ENCODE data around the gene NPC1. TPM values are rescaled to one million over a fixed set of nuclear protein-coding genes. Genes with fewer than 3 reads are reported as not detected.

NPC1 gene
- polyA plus RNA-seq, 2 of the 4 experiments (the other 2 are of a cell fraction), result 42.5 to 61.4 TPM

GRCh38 chr18:23569299-23570063, 16.8 kb downstream of the NPC1 start:
- ChIA-PET CTCF (interaction anchor here (0.8 to 1.5 kb wide), 2 partner anchors 11 to 134 kb away, joined by 3 to 7 read pairs; no protein-coding TSS in a partner anchor), POLR2A (interaction anchor here (0.5 kb wide), 1 partner anchor 569 kb away, joined by 4 read pairs; the partner anchor contains the start of gene CABYR)
- FAIRE-seq (no peak), DNase-seq (ENCODE audit: low read depth in 1 of 2, low spot score in 1 of 2) (no peak), ATAC-seq (no peak)
- no peak for TF ChIP-seq HOXB5 (CRISPR knock-in tag; IDR thresholded peaks at IDR 0.05)
- no peak for TF ChIP-seq NFE2L2 (conservative IDR thresholded peaks at IDR 0.05; ENCODE audit: low read length)
- no peak for TF ChIP-seq REST (IDR thresholded peaks at IDR 0.05)
- no peak for TF ChIP-seq RNF2 (IDR thresholded peaks at IDR 0.05; ENCODE audit: borderline replicate concordance, low read depth)
- TF ChIP-seq EHMT2 (IDR thresholded peaks at IDR 0.05; ENCODE audit: low read depth), result no peak
- no peak for TF ChIP-seq RCOR1 (IDR thresholded peaks at IDR 0.05; ENCODE audit: low read depth, low read length)
- TF ChIP-seq CHD2 (IDR thresholded peaks at IDR 0.05; ENCODE audit: low read length, partially characterized antibody), result no peak
- no peak for TF ChIP-seq MAFK (IDR thresholded peaks at IDR 0.05; ENCODE audit: partially characterized antibody)
- no peak overlapping the region for H3K4me2 ChIP-seq
- WGBS (ENCODE audit: missing lambda C conversion rate), result 92% methylated on average over 5 of the region's 5 CpGs
- peaks cover 9% of the 10 kb centered on the region; the same call in 2 of the 3 replicates for H3K4me1 ChIP-seq
- no peaks in the 10 kb centered on the region for H3K9me3 ChIP-seq
- no peak overlapping the region for H3K27ac ChIP-seq
- no peak overlapping the region for H3K4me3 ChIP-seq

GRCh38 chr18:23568281-23569138, 17.8 kb downstream of the NPC1 start:
- FAIRE-seq, result no peak
- TF ChIP-seq USF2 (IDR thresholded peaks at IDR 0.05) (no peak), TFCP2L1 (CRISPR knock-in tag; IDR thresholded peaks at IDR 0.05) (no peak), FOSL2 (IDR thresholded peaks at IDR 0.05) (no peak), FOSL2 (CRISPR knock-in tag; IDR thresholded peaks at IDR 0.05) (no peak), NFE2L2 (conservative IDR thresholded peaks at IDR 0.05; ENCODE audit: low read length) (no peak), KDM1A (IDR thresholded peaks at IDR 0.05; ENCODE audit: low read depth) (no peak)
- no peak overlapping the region for H3K4me2 ChIP-seq
- ChIA-PET CTCF (interaction anchor here (1.5 kb wide), 1 partner anchor 12 kb away, joined by 7 read pairs; no protein-coding TSS in a partner anchor), POLR2A (no interaction called here)
- no peaks in the 10 kb centered on the region; the same call in 2 of the 3 replicates for H3K4me1 ChIP-seq
- H3K27ac ChIP-seq, result no peak overlapping the region
- WGBS (ENCODE audit: missing lambda C conversion rate), result 91% methylated on average over 7 of the region's 7 CpGs
- no peak for ATAC-seq
- no peaks in the 10 kb centered on the region for H3K9me3 ChIP-seq
- no peak for DNase-seq (ENCODE audit: low read depth in 1 of 2, low spot score in 1 of 2)
- no peak overlapping the region for H3K4me3 ChIP-seq

GRCh38 chr18:23567671-23568070, 18.6 kb downstream of the NPC1 start:
- Histone ChIP-seq H3K4me2 (no peak overlapping the region), H3K4me1 (no peaks in the 10 kb centered on the region), H3K27ac (no peak overlapping the region), H3K9me3 (no peaks in the 10 kb centered on the region), H3K4me3 (no peak overlapping the region)
- DNase-seq (ENCODE audit: low read depth in 1 of 2, low spot score in 1 of 2) (no peak), ATAC-seq (no peak), FAIRE-seq (no peak)
- ChIA-PET POLR2A (no interaction called here), CTCF (interaction anchor here (0.5 kb wide), 1 partner anchor 244 kb away, joined by 3 read pairs; no protein-coding TSS in a partner anchor)
- TF ChIP-seq HDAC2 (IDR thresholded peaks at IDR 0.05), result no peak
- no peak for TF ChIP-seq ATOH8 (CRISPR knock-in tag; IDR thresholded peaks at IDR 0.05; ENCODE audit: low read depth)
- TF ChIP-seq CEBPB (IDR thresholded peaks at IDR 0.05), result no peak
- TF ChIP-seq HOXA7 (CRISPR knock-in tag; IDR thresholded peaks at IDR 0.05), result no peak
- no peak for TF ChIP-seq USF2 (IDR thresholded peaks at IDR 0.05)
- no peak for TF ChIP-seq BHLHE40 (IDR thresholded peaks at IDR 0.05; ENCODE audit: low read depth, low read length)
- no peak for TF ChIP-seq RCOR1 (IDR thresholded peaks at IDR 0.05; ENCODE audit: low read depth, low read length)
- TF ChIP-seq POLR2A (IDR thresholded peaks at IDR 0.05; ENCODE audit: low read length), result no peak
- no peak for TF ChIP-seq SREBF2 (IDR thresholded peaks at IDR 0.05)
- TF ChIP-seq ZFP36 (IDR thresholded peaks at IDR 0.05; ENCODE audit: borderline replicate concordance, partially characterized antibody), result no peak
- TF ChIP-seq CBX8 (IDR thresholded peaks at IDR 0.05), result no peak
- TF ChIP-seq HEYL (CRISPR knock-in tag; IDR thresholded peaks at IDR 0.05), result no peak
- no peak for TF ChIP-seq FOSL2 (IDR thresholded peaks at IDR 0.05)
- no peak for TF ChIP-seq FOSL2 (CRISPR knock-in tag; IDR thresholded peaks at IDR 0.05)
- 93% methylated on average over 3 of the region's 3 CpGs for WGBS (ENCODE audit: missing lambda C conversion rate)

All from A549 (cell line).